NB4 (cell line): ENCODE measurements around the gene GP5.

Experiments
- CTCF ChIP-seq: IDR thresholded peaks from one replicate; pipeline ENCODE4 v1.5.1; 2012; ENCODE audit warnings: low read depth, low read length
- MAX ChIP-seq: IDR thresholded peaks from 2 replicates; pipeline ENCODE4 v1.6.1; 2011; ENCODE audit warnings: low read depth, low read length

GRCh38 chr3:194439881-194440550 lies 41.0 kb upstream of the GP5 start:
- TF ChIP-seq CTCF (no peak), MAX (no peak)
